Mammary epithelial cell (primary cell): ENCODE data around the gene BTBD1.

Experiments used
- EZH2 ChIP-seq: IDR thresholded peaks from 2 replicates; pipeline ENCODE4 v1.6.1; 2012; ENCODE audit warnings: low read length, inconsistent platforms, borderline replicate concordance
- TF ChIP-seq, protein P1 (sequence below), 2 donors: IDR thresholded peaks in 1 of 2; conservative IDR thresholded peaks in 1 of 2; 2 replicates each; pipeline ENCODE4 v1.5.1; 2011 to 2012; ENCODE audit warnings: inconsistent platforms in 2 of 2, low read length in 2 of 2, mild to moderate bottlenecking in 2 of 2, control low read depth in 1 of 2, low read depth in 1 of 2; ENCODE audit not compliant: insufficient read depth in 1 of 2; ENCODE audit errors: extremely low read depth in 1 of 2

DNA sequence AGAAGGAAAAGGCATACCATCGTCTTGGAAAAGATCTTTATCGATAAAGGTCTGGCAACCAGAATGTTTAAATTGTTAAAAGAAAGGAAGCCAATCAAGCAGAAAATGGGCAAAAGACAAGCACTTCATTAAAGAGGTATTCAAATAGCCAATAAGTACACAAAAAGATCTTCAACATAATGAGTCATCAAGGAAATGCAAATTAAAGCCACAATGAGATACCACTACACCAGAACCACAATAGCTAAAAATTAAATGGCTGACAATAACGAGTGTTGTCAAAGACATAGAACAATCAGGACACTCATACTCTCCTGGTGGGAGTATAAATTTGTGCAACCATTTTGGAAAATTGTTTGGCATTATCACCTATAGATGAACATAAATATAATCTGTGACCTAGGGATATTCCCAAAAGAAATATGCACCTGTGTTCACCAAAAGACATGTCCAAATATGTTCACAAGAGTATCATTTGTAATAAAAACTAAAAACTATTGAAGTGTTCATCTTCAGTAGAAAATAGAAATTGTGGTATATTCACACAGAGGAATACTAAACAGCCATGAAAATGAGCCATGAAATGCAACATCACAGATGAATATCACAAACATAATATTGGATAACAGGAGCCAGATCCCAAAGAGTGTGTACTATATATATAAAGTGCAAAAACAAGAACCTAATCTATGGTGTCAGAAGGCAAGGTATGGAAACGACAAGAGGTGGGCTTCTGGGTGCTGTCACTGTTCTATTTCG lies 14.4 kb upstream of the BTBD1 start:
- TF ChIP-seq, protein P1, sequence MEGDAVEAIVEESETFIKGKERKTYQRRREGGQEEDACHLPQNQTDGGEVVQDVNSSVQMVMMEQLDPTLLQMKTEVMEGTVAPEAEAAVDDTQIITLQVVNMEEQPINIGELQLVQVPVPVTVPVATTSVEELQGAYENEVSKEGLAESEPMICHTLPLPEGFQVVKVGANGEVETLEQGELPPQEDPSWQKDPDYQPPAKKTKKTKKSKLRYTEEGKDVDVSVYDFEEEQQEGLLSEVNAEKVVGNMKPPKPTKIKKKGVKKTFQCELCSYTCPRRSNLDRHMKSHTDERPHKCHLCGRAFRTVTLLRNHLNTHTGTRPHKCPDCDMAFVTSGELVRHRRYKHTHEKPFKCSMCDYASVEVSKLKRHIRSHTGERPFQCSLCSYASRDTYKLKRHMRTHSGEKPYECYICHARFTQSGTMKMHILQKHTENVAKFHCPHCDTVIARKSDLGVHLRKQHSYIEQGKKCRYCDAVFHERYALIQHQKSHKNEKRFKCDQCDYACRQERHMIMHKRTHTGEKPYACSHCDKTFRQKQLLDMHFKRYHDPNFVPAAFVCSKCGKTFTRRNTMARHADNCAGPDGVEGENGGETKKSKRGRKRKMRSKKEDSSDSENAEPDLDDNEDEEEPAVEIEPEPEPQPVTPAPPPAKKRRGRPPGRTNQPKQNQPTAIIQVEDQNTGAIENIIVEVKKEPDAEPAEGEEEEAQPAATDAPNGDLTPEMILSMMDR (conservative IDR thresholded peaks at IDR 0.05 in 1 of 2, IDR thresholded peaks at IDR 0.05 in 1 of 2; ENCODE audit: extremely low read depth in 1 of 2, insufficient read depth in 1 of 2, low read depth in 1 of 2, low read length in 2 of 2) = no peak
- TF ChIP-seq EZH2 = no peak
